Parathyroid adenoma (tissue), 2 donors: ENCODE measurements around the gene FBXL13.

Experiments
- H2AFZ ChIP-seq: fragments of 300-600 bp; sonication (generic); one replicate; pipeline ENCODE4 v1.7.0; 2017; ENCODE audit warnings: antibody characterized with exemption, mild to moderate bottlenecking
- H3K27ac ChIP-seq: fragments of 300-600 bp; sonication (generic); one replicate; pipeline ENCODE4 v1.7.0; 2017
- H3K27me3 ChIP-seq: fragments of 300-600 bp; sonication (generic); one replicate; pipeline ENCODE4 v1.7.0; 2017; ENCODE audit warnings: low read length; ENCODE audit not compliant: control insufficient read depth, insufficient read depth
- H3K36me3 ChIP-seq: fragments of 300-600 bp; sonication (generic); one replicate; pipeline ENCODE4 v1.7.0; 2017; ENCODE audit warnings: low read length; ENCODE audit not compliant: control insufficient read depth, insufficient read depth
- H3K4me1 ChIP-seq: fragments of 300-600 bp; sonication (generic); one replicate; pipeline ENCODE4 v1.7.0; 2017; ENCODE audit warnings: control low read depth
- H3K4me2 ChIP-seq: fragments of 300-600 bp; sonication (generic); one replicate; pipeline ENCODE4 v1.7.0; 2017; ENCODE audit warnings: low read length
- H3K4me3 ChIP-seq: fragments of 300-600 bp; sonication (generic); one replicate; pipeline ENCODE4 v1.7.0; 2017; ENCODE audit warnings: low read depth, low read length
- H3K79me2 ChIP-seq: fragments of 300-600 bp; sonication (generic); one replicate; pipeline ENCODE4 v1.7.0; 2017; ENCODE audit warnings: control low read depth
- H3K9ac ChIP-seq: fragments of 300-600 bp; sonication (generic); one replicate; pipeline ENCODE4 v1.7.0; 2017; ENCODE audit warnings: mild to moderate bottlenecking
- H3K9me3 ChIP-seq: fragments of 300-600 bp; sonication (generic); one replicate; pipeline ENCODE4 v1.7.0; 2017; ENCODE audit warnings: low read length; ENCODE audit not compliant: control insufficient read depth
- CTCF ChIP-seq: fragments of 300-600 bp; sonication (generic); IDR thresholded peaks from one replicate; pipeline ENCODE4 v1.7.0; 2017; ENCODE audit warnings: antibody characterized with exemption, mild to moderate bottlenecking
- donor health status: primary hyperparathyroidism.

FBXL13 gene

GRCh38 chr7:102992938-102993717 lies 81.5 kb downstream of the FBXL13 start:
- no peaks in the 10 kb centered on the region for H3K36me3 ChIP-seq
- no peak overlapping the region for H3K4me2 ChIP-seq
- H3K4me3 ChIP-seq = no peak overlapping the region
- H3K9me3 ChIP-seq = no peaks in the 10 kb centered on the region
- H2AFZ ChIP-seq = no peak overlapping the region
- no peaks in the 10 kb centered on the region for H3K27me3 ChIP-seq
- no peak for TF ChIP-seq CTCF
- H3K9ac ChIP-seq = no peak overlapping the region
- no peaks in the 10 kb centered on the region for H3K79me2 ChIP-seq
- H3K4me1 ChIP-seq = peaks cover 4% of the 10 kb centered on the region
- H3K27ac ChIP-seq = no peak overlapping the region

GRCh38 chr7:102992509-102992937 lies 82.1 kb downstream of the FBXL13 start:
- H2AFZ ChIP-seq = no peak overlapping the region
- no peaks in the 10 kb centered on the region for H3K36me3 ChIP-seq
- H3K9me3 ChIP-seq = no peaks in the 10 kb centered on the region
- no peaks in the 10 kb centered on the region for H3K79me2 ChIP-seq
- H3K27me3 ChIP-seq = no peaks in the 10 kb centered on the region
- no peak overlapping the region for H3K9ac ChIP-seq
- TF ChIP-seq CTCF = no peak
- H3K4me3 ChIP-seq = no peak overlapping the region
- H3K4me2 ChIP-seq = no peak overlapping the region
- peaks cover 4% of the 10 kb centered on the region for H3K4me1 ChIP-seq
- no peak overlapping the region for H3K27ac ChIP-seq

GRCh38 chr7:102991540-102992214 lies 82.9 kb downstream of the FBXL13 start:
- Histone ChIP-seq H2AFZ (no peak overlapping the region), H3K79me2 (no peaks in the 10 kb centered on the region), H3K27me3 (no peaks in the 10 kb centered on the region), H3K27ac (no peak overlapping the region), H3K9me3 (no peaks in the 10 kb centered on the region), H3K36me3 (no peaks in the 10 kb centered on the region), H3K4me3 (no peak overlapping the region), H3K9ac (no peak overlapping the region), H3K4me1 (peaks cover 4% of the 10 kb centered on the region), H3K4me2 (no peak overlapping the region)
- no peak for TF ChIP-seq CTCF

- Histone ChIP-seq H3K4me3 (no peak overlapping the region), H3K27ac (no peak overlapping the region), H3K27me3 (no peaks in the 10 kb centered on the region), H3K79me2 (no peaks in the 10 kb centered on the region), H3K4me1 (peaks cover 4% of the 10 kb centered on the region), H3K4me2 (no peak overlapping the region), H2AFZ (no peak overlapping the region), H3K9ac (no peak overlapping the region), H3K36me3 (no peaks in the 10 kb centered on the region), H3K9me3 (no peaks in the 10 kb centered on the region)
- TF ChIP-seq CTCF = no peak
These were observed 83.5 kb downstream of the FBXL13 start for GRCh38 chr7:102991077-102991539.
